Islet precursor cell (in vitro differentiated cells): Measurements from ENCODE around the gene ALPP.
A peak's percentile ranks its signal among the peaks of the same experiment; 100 is the strongest.
"Not testable (repeated sequence)": the region's sequence is repeated elsewhere in the genome, so short reads cannot be mapped to it uniquely, and the experiment has no call there.

ENCODE experiments used
- DNase-seq: peaks from one replicate; pipeline ENCODE4 v3.0.0-alpha.2; 2018

The ALPP gene

GRCh38 chr2:232364806-232365594 lies 13.6 kb upstream of the ALPP start:
- DNase-seq: not testable (repeated sequence)

GRCh38 chr2:232365621-232366321 lies 12.8 kb upstream of the ALPP start:
- DNase-seq: peak; percentile 90

GRCh38 chr2:232366461-232366860 lies 12.1 kb upstream of the ALPP start:
- not testable (repeated sequence) for DNase-seq

- DNase-seq: no peak
Measured at GRCh38 chr2:232367016-232367415, 11.5 kb upstream of the ALPP start.

GRCh38 chr2:232367591-232368233 lies 10.8 kb upstream of the ALPP start:
- peak; percentile 79 for DNase-seq

- DNase-seq: peak; percentile 83
Measured at GRCh38 chr2:232368311-232368731, 10.2 kb upstream of the ALPP start.

- no peak for DNase-seq
Measured at GRCh38 chr2:232369126-232369951, 9.2 kb upstream of the ALPP start.

GRCh38 chr2:232370007-232370406 lies 8.5 kb upstream of the ALPP start:
- DNase-seq: not testable (repeated sequence)

GRCh38 chr2:232372231-232373208 lies 6.0 kb upstream of the ALPP start:
- DNase-seq: no peak

GRCh38 chr2:232374356-232374755 lies 4.2 kb upstream of the ALPP start:
- no peak for DNase-seq

- no peak for DNase-seq
Measured at GRCh38 chr2:232375164-232375563, 3.4 kb upstream of the ALPP start.

GRCh38 chr2:232376260-232376659 lies 2.3 kb upstream of the ALPP start:
- peak; percentile 88 for DNase-seq

- no peak for DNase-seq
Measured at GRCh38 chr2:232376713-232377112, 1.8 kb upstream of the ALPP start.

GRCh38 chr2:232377319-232377718 lies 1.2 kb upstream of the ALPP start:
- DNase-seq: no peak

- DNase-seq: peak; percentile 81
Measured at GRCh38 chr2:232377841-232378734, 463 bp upstream of the ALPP start.

- DNase-seq: not testable (repeated sequence)
Measured at GRCh38 chr2:232379610-232380590, 1.3 kb downstream of the ALPP start.

- DNase-seq: not testable (repeated sequence)
Measured at GRCh38 chr2:232381204-232382031, 2.9 kb downstream of the ALPP start.
